T-helper 1 cell (primary cell): ENCODE results near the gene VAMP3.

Experiments
- DNase-seq, 5 donors: peaks; one replicate each; pipeline ENCODE4 v3.0.0-alpha.2; 2012 to 2020
- total RNA-seq, 4 donors: gene quantifications; one replicate each; lab custom pipeline; 2026; lab: John Stamatoyannopoulos, UW

The VAMP3 gene, protein sequence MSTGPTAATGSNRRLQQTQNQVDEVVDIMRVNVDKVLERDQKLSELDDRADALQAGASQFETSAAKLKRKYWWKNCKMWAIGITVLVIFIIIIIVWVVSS
- total RNA-seq: 38.5 to 58.3 (median 43.0) reads per million in 4 donors

GRCh38 chr1:7770997-7771822 is at the start of gene VAMP3:
TSS of gene VAMP3 (plus strand) at chr1:7771296. CDS start at chr1:7771384, 88 bp downstream.
- peak; percentile 75 to 84 (median 81) for DNase-seq

GRCh38 chr1:7721940-7722669 is 49.0 kb upstream of the VAMP3 start:
- DNase-seq: no peak

GRCh38 chr1:7722670-7723012 is 48.5 kb upstream of the VAMP3 start:
- no peak for DNase-seq

- DNase-seq: no peak
Observed at GRCh38 chr1:7726623-7727022, 44.5 kb upstream of the VAMP3 start.

DNA sequence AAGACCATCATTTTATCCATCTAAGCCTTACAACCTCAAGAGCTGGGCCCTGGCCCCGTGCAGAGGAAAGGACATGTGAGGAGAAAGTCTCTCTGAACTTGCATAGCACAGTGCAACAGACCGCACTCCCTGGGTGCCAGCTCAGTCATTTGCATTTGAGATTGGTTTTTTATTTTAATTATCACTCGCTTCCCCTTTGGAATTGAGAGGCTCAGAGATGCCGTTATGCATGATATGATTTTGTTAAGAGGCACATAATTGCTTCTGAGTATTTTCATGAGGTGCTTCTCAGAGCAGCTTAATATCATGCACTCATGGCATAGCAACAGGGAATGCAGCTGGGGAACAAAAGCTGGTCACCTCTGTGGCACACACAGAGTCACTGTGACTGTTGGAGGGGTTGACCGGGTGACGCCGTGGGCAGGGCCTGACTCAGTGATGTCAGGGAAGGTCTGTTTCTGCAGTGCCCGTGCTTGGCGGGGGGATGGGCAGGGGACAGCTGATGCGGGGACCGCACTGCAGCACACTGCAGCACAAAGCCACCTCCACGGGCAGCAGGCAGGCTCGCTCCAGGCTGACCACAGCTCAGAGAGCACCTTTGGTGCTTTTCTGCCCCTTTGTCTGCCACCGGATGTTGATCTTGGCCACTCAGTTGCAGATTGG is 43.2 kb upstream of the VAMP3 start:
- DNase-seq: no peak

DNA sequence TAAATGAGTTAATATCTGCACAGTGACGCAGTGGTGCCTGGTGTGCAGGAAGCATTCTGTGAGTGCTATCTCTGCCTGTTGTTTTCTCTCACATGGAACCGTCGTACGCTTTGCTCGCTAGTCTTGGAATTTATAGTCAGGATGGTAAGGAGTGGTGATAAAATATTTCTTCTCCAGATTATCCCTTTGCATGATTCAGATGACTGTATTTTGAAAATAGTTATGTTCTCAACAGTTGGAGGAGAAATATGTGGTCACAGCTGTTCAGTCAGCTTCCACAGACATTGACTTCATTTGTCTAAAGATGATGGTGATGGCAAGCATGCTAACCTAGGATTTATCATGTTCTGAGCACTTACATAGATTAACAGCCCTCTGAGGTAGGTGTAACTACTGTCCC is 41.3 kb upstream of the VAMP3 start:
- no peak for DNase-seq

- no peak for DNase-seq
Observed at GRCh38 chr1:7732331-7732730, 38.8 kb upstream of the VAMP3 start.

- no peak for DNase-seq
Observed at GRCh38 chr1:7733276-7733675, 37.8 kb upstream of the VAMP3 start.

- no peak for DNase-seq
Observed at GRCh38 chr1:7738044-7738443, 33.1 kb upstream of the VAMP3 start.

- no peak for DNase-seq
Observed at GRCh38 chr1:7743346-7743745, 27.8 kb upstream of the VAMP3 start.

GRCh38 chr1:7744882-7745281 is 26.2 kb upstream of the VAMP3 start:
- no peak for DNase-seq

DNA sequence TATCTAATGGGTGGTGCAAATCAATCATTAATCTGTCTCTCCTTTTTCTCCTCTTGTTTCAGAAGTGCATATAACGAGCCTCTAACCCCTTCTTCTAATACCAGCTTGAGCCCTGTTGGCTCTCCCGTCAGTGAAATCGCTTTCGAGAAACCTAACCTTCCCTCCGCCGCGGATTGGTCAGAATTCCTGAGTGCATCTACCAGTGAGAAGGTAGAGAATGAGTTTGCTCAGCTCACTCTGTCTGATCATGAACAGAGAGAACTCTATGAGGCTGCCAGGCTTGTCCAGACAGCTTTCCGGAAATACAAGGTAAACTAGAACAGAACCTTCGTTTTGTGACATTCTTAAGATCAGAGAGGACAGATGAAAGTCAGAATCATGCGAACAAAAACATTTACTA is 25.3 kb upstream of the VAMP3 start:
- DNase-seq: no peak

- no peak for DNase-seq
Observed at GRCh38 chr1:7747605-7748004, 23.5 kb upstream of the VAMP3 start.

GRCh38 chr1:7749126-7749525 is 22.0 kb upstream of the VAMP3 start:
- no peak for DNase-seq

DNA sequence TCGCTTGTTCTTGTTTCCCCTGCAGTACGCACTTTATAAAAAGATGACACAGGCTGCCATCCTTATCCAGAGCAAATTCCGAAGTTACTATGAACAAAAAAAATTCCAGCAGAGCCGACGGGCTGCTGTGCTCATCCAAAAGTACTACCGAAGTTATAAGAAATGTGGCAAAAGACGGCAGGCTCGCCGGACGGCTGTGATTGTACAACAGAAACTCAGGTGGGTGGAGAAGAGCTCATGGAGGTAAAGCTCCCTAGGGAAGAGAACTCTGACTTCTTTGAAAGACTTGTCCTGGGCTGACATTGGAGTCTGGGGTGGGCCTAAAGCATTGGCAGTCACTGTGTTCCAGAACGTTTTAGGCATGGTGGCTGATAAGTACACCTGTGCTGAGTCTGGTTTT is 19.9 kb upstream of the VAMP3 start:
- no peak for DNase-seq

DNA sequence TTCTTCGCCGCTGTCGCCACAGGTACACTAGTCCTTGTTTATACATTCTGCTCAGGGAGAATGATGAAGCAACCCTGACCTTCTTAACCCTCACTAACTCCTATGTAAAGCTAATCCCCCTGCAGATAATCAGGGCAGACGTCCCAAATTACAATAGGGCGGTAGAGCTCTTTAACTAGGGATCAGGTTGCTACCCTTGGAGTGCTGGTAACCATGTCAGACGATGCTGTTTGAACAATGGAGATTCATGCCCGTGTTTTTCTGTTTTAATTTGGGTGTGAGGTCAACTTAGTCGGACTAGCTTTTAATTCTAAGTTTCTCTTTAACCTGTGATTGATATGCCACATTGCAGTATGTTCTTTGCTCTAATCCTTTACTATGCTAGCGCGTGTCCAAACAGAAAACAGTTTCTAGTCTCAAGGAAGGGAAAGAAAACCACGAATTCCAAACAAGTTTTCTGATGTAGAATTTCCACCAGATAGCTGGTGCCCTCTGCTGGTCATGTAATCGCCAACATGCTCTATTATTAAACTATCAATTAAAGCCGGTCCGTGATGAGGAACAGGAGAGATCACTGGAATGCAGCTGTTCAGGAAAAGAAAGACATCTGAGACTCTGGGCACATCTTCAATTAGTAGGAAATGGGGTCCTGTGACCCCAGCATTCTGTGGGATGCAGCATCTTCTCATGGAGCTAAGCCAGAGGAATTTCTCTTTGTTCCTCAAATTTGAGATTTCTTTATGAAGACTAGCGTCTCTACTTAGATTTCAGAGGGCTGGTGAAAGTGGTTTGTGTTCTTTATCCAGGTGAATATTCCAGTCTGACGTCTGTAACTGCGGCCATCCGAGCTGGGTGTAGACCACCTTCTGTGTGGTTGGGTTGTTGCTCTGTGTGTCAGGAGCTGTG is 18.3 kb upstream of the VAMP3 start:
- DNase-seq: peak in 4 of 5 donors; percentile 19 to 45 (median 25)

GRCh38 chr1:7753641-7754040 is 17.5 kb upstream of the VAMP3 start:
- no peak for DNase-seq

- no peak for DNase-seq
Observed at GRCh38 chr1:7754234-7754633, 16.9 kb upstream of the VAMP3 start.

- DNase-seq: no peak
Observed at GRCh38 chr1:7755448-7755847, 15.6 kb upstream of the VAMP3 start.

- DNase-seq: no peak
Observed at GRCh38 chr1:7760245-7760644, 10.9 kb upstream of the VAMP3 start.

DNA sequence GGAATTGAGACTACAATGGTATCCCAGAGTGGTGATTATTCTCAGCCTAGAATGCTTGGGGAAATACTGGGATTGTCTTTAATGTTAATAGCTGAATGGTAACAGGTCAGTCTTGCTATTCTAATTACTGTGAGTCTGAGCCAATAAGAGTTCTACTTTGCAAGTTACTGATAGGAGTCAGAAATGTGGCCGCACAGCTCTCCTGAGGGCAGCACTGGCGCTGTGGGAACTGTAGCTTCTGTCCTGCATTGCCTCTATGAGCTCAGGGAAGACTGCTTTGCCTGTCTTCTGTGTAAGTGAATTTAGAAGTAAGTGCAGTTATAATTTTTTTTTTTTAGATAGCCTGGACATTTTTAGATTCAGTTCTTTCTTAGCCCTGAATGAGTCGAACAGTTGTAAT is 10.0 kb upstream of the VAMP3 start:
- no peak for DNase-seq

DNA sequence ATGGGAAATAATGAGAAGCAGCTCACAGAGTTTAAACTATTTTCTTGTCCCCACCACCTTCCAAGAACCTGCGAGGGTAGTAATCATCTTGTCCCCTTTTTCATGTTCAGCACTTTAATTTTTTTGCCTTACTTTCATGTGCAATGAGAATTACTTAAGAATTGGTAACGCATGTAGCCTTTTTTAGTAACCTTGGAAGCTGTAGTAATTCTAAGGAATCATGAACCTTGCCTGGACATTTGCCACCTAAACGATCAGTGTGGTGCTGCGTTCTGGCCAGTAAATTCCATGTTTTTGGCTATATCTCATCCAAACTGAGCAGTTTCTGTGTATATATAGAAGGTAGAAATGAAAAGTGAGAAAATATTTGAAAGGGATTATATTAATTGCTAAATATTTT is 3.9 kb upstream of the VAMP3 start:
- DNase-seq: no peak
